SH-SY5Y (cell line): ENCODE measurements around the gene SGMS1.

ENCODE experiments used
- GATA2 ChIP-seq: IDR thresholded peaks from 2 replicates; pipeline ENCODE4 v1.6.1; 2011; ENCODE audit warnings: mild to moderate bottlenecking, low read depth, low read length
- GATA3 ChIP-seq: IDR thresholded peaks from 2 replicates; pipeline ENCODE4 v1.6.1; 2011; ENCODE audit warnings: low read depth, mild to moderate bottlenecking, low read length, moderate library complexity

DNA sequence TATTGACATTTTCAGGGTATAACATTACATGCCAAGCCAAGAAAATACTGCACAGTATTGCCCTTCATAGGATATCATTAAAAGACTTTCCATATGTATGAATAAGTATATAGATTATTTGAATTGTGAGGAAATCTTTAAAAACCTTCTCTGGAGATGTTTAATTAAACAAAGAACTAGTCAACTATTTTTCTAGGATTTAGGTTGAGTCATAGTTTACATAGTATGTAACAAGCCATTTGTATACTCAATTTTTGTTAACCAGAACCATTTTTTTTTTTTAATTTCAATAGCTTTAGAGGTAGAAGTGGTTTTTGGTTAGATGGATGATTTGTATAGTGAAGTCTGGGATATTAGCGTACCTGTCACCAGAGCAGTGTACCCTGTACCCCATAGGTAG is 221.3 kb downstream of the SGMS1 start:
- TF ChIP-seq GATA2 (no peak), GATA3 (no peak)
